ENCODE measurements around the gene OR4C6.

Gene OR4C6

DNA sequence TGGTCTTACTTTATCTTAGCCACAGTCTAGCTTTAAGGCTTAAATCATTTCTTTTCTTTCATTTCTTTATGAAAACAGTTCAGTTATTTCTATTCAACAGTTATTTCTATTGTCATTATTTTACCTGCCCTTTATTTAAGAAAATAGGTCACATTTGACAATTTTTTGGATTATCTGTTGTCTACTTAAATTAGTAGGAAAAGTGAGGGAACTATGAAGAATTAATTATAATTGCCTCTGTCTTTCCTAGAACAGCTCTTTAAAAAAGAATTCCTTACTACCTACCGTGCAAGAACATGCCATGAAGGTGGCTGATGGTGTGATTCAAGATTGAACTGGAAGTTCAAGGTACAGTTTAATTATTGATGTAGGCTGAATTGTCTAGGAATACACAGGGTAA is at the start of gene OR4C6:
OR4C6 (plus strand) TSS at position 301 of the 400 bp plus-strand sequence. CDS start 2,966 bp downstream, outside the sequence.
- no peak for DNase-seq (ENCODE audit: low read depth)

DNA sequence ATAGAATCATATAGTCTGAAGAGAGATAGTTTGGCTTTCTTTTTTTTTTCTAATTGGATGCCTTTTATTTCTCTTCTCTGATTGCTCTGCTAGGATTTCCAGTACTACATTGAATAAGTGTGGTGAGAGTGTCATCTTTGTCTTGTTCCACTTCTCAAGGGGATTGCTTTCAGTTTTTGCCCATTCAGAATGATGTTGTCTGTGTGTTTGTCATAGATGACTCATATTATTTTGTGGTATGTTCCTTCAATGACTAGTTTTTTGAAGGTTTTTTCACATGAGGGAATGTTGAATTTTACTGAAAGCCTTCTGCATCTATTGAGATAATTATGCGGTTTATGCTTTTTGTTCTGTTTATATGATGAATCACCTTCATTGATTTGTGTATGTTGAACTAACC is 37.5 kb upstream of the OR4C6 start:
- no peak for DNase-seq (ENCODE audit: low read depth)

DNA sequence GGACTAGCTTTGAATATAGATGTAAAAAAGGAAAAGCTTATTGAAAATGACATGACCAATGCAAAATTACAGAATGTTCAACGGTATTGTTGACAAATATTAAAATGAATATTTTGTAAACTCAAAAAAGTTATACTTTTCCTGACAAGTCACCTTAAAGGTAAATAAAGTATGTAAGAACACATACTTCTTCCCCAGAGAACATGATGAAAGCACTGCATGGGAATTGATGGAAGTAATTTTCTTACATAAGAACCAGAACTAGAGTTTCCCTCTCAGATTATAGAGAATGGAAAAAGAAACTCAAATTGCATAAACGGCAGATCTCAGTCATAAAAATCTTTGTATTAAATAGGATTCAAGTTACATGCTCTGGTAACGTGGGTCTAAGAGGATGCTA is 27.2 kb upstream of the OR4C6 start, which contains the start of gene OR4P4:
OR4P4 (plus strand) TSS at position 301 of the 400 bp plus-strand sequence.
- no peak for DNase-seq (ENCODE audit: low read depth)

DNA sequence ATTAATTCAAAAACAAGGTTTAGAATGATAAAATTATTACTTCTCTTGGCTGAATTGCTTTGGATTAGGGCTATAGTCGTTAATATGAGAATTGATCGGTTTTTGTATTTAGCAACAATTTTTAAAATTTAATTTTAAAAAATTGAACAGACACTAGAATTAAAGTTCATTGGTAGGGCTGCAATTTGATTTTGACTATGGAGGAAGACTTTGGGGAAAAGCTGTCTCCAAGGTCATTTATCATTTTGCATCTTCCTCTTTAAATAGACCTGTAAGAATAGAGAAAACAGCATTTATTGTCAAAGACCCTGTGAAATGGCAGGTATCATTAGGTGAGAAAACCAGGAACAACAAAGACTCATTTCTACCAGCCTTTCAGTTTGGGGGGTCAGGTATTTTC is 14.0 kb upstream of the OR4C6 start, which contains the start of gene OR4S2:
OR4S2 (plus strand) TSS at position 301 of the 400 bp plus-strand sequence. CDS start 2,577 bp downstream, outside the sequence.
- no peak for DNase-seq (ENCODE audit: low read depth)

DNA sequence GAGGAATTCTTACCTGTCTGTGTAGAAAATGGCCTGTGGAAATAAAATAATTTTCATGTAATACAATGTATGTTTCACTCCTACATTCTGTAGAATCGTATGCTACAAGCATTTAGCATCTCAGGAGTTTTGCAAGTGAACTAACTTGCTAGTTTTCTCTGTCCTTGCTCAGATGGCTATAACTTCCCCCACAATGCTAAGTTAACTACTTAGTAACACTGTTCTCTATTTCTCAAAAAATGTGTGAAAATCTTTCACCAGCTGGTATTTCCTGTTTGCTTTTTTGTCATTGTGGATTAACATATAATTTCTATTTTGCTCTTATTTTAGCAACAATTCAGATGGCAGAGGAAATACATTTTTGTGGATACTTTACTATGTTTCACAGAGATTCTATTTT is 9.4 kb upstream of the OR4C6 start:
- no peak for DNase-seq (ENCODE audit: low read depth)

DNA sequence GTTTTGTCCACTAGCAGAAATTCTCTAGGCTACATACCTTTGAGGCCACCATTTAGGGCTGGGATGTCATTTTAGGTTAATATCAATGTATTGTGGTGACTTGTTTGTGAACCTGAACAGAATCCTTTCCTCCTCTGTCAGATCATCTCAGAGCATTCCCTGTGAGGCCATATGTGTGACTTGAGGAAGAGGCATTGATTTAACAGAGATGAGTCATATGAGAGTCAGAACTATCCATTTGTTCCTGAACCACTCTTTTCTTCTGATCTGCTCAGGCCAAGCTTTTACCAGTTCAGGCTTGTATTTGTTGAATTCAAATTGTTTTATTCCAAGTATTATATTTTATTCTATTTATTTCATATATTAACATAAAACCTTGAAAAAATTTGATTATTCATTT is 6.9 kb upstream of the OR4C6 start:
- DNase-seq (ENCODE audit: low read depth) = no peak

DNA sequence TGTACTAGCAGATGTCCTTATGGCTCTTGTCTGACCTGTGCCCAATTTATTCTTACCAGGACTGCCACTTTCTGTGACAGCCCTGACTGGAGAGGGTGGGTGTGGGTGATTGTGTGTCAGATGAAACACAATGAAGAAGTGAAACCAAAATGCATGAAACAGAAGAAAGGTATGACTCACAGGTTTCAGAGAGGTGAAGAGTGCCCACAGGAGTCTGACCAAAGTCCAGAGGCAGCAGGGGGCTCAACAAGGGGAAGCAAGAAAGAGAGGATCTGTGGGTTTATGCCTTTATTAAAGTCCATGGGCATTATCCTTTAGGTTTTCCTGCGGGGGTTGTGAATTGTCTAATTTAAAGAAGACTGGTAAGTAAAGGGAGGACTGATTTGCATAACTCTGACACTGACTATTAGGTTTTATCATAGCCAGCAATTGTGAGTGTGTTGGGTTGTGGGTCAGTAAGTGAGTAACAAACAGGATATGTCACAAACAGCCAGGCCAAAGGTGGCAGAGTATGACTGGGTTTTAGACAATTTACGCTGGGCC is 3.9 kb upstream of the OR4C6 start:
- no peak for DNase-seq (ENCODE audit: low read depth)

DNA sequence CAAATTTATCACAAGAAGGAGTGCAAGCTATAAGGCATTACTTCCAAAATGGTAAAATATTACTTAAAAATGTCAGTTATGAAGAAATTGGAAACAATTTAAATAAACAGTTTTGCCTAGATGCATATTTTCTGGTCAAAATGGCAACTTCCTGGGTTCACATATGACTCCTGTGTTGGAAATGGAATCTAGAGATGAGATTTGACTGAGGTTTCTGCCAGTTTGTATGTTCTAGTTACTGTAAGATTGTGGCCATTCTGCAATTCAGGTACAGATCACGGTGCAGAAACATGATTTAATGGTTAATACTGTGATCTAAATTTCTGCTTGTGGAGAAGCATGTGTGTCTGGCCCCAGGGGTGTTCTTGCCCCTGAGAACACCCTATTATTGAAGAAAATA is 3.4 kb upstream of the OR4C6 start:
- DNase-seq (ENCODE audit: low read depth) = no peak

DNA sequence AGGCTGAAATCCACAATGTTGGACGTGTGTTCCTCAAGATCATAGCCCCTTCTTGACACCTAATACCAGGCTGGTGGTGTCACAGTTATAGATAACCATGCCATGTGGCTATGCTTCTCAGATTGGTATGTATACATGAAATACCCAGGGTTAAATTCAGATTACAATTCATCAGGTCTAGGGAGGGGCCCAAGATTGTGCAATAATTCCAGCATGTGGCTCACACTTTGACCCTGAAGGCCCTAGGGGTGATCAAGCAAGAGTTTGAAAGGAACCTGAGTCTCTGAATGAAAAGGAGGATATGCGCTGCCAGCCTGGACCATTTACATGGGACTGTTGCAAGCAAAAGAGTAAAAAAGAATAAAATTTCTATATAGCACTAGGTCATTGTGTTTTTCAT is 7.4 kb downstream of the OR4C6 start:
- no peak for DNase-seq (ENCODE audit: low read depth)

DNA sequence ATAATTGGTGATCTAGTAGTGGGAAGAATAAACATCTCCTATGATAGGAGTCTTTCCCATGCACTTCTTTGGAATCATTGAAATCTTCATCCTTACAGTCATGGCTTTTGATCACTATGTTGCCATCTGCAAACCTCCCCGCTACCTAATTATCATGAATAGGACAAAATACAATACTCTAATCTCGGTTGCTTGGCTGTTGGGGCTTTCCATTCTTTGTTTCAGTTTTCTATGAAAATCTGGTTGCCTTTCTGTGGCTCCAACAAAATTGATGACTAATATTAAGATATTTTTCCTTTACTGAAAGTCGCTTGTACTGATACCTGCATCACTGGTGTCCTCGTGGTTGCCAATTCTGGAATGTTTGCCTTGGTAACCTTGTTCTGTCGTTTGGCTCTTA is 11.9 kb downstream of the OR4C6 start:
- DNase-seq (ENCODE audit: low read depth) = no peak

DNA sequence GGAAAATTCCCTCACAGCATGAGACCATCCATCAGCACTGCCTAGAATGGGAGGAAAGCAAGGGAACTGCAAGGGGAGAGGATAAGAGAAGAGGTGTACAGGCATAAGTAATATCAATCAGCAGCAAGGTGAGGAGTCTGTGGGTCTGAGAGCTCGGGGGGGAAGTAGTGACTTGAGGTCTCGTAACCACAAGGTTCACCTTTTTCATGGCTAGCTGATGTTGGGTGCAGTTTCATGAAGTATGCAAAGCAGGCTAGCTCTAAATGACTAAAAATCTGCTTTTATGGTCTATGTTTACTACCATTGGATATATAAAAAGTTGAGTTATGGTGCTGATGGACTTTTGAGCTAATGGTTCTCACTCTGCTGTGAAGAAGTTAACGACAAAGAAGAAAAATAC is 35.8 kb downstream of the OR4C6 start:
- DNase-seq (ENCODE audit: low read depth) = no peak

DNA sequence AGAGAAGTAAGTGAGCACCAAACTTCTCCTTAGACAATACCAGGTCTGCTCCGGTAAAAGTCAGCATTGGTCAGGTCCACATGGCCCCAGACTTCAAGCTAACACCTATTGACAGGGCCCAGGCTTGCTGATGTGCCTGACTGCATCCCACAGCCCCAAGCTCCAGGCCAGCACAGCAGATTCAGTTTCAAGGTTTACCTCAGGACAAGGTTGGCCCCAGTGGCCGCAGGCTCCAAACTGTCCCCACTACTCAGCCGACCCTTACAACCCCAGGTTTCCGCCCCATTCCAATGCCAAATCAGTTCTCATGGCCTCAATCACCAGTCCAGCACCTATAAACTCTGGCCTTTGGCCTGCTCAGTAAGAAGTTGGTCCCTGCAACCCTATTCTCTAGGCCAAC is 39.4 kb downstream of the OR4C6 start:
- DNase-seq (ENCODE audit: low read depth) = no peak

DNA sequence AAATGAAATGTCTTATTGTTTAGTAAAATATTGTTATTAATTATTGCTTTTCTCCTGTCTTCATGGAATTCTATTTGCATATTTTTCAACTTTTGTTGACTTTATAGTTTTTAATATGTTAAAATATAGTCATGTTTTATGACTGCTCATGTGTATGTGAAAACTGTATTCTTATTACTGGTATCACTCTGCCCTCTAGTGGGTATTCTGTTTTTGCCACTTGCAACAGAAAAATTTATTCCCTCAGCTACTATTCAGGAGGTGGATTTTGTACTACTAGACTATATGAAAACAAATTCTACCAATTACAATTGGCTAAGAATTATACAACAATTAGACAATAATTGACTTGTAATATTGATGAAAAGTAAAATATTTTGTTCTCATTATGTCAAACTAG is 45.0 kb downstream of the OR4C6 start:
- DNase-seq (ENCODE audit: low read depth) = no peak

DNA sequence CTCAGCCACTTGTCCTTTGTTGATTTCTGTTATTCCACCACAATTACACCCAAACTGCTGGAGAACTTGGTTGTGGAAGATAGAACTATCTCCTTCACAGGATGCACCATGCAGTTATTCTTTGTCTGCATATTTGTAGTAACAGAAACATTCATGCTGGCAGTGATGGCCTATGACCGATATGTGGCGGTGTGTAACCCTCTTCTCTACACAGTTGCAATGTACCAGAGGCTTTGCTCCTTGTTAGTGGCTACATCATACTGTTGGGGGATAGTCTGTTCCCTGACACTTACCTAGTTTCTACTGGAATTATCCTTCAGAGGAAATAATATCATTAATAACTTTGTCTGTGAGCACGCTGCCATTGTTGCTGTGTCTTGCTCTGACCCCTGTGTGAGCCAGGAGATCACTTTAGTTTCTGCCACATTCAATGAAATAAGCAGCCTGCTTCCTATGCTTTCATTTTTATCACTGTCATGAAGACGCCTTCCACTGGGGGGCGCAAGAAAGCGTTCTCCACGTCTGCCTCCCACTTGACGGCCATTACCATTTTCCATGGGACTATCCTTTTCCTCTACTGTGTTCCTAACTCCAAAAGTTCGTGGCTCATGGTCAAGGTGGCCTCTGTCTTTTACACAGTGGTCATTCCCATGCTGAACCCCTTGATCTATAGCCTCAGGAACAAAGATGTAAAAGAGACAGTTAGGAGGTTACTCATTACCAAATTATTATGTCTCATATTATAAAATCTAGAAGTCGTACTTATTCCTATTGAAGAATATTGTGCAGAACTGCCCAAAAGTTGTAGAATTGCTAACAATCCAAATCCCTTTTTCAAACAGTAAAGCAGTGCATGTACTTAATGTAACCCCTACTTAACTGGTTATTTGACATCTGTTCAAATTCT is 53.2 kb downstream of the OR4C6 start:
- no peak for DNase-seq (ENCODE audit: low read depth)

Measured in CMK (cell line).